HFF-Myc (cell line): ENCODE measurements around the gene ALOX5.
"Not testable (repeated sequence)": the region's sequence is repeated elsewhere in the genome, so short reads cannot be mapped to it uniquely, and the experiment has no call there.

Source experiments
- DNase-seq: peaks from one replicate; pipeline ENCODE4 v3.0.0-alpha.2; 2011; ENCODE audit warnings: low read depth; ENCODE audit errors: extremely low read depth
- H3K4me3 ChIP-seq: replicated peaks from 2 replicates; pipeline ENCODE4 v1.5.1; 2011; ENCODE audit warnings: low read depth, mild to moderate bottlenecking, control low read depth, low read length
- TF ChIP-seq, protein P1 (sequence below): IDR thresholded peaks from 2 replicates; pipeline ENCODE4 v1.5.1; 2012; ENCODE audit warnings: mild to moderate bottlenecking, low read depth, low read length, control low read depth; ENCODE audit errors: missing control alignments

Gene ALOX5

DNA sequence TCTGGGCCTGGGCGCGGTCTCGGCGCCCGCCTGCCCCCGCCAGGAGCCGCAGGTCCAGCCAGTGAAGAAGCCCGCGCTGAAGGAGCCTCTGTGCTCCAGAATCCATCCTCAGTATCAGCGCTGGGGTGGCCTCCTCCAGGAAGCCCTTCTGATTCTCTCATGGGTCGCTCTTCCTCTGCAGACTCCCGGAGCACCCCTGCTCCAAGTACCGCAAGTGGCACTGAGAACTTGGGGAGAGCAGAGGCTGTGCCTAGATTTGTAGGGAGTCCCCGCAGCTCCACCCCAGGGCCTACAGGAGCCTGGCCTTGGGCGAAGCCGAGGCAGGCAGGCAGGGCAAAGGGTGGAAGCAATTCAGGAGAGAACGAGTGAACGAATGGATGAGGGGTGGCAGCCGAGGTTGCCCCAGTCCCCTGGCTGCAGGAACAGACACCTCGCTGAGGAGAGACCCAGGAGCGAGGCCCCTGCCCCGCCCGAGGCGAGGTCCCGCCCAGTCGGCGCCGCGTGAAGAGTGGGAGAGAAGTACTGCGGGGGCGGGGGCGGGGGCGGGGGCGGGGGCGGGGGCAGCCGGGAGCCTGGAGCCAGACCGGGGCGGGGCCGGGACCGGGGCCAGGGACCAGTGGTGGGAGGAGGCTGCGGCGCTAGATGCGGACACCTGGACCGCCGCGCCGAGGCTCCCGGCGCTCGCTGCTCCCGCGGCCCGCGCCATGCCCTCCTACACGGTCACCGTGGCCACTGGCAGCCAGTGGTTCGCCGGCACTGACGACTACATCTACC, at the start of gene ALOX5:
TSS of gene ALOX5 (plus strand) at position 641 of the 774 bp plus-strand sequence. CDS start at position 705, 64 bp downstream.
- TF ChIP-seq, protein P1, sequence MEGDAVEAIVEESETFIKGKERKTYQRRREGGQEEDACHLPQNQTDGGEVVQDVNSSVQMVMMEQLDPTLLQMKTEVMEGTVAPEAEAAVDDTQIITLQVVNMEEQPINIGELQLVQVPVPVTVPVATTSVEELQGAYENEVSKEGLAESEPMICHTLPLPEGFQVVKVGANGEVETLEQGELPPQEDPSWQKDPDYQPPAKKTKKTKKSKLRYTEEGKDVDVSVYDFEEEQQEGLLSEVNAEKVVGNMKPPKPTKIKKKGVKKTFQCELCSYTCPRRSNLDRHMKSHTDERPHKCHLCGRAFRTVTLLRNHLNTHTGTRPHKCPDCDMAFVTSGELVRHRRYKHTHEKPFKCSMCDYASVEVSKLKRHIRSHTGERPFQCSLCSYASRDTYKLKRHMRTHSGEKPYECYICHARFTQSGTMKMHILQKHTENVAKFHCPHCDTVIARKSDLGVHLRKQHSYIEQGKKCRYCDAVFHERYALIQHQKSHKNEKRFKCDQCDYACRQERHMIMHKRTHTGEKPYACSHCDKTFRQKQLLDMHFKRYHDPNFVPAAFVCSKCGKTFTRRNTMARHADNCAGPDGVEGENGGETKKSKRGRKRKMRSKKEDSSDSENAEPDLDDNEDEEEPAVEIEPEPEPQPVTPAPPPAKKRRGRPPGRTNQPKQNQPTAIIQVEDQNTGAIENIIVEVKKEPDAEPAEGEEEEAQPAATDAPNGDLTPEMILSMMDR, result no peak
- H3K4me3 ChIP-seq, result peak within 1 kb of the TSS; percentile 15; the same call in 1 of the 2 replicates
- no peak for DNase-seq

DNA sequence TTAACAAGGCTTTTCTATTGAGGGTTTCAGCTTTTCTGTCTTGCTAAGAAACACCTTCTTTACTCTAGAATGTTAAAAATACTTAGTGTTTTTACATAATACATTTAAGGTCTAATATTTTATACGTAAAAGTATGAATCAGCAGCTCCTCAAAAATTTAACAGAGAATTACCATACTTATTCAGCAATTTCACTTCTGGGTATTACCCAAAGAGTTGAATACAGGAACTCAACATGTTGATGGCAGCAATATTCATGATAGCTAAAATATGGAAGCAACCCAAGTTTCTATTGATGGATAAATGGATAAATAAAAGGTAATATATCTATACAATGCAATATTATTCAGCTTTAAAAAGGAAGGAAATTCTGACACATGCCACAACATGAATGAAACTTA, 48.9 kb upstream of the ALOX5 start:
- TF ChIP-seq, protein P1, result no peak
- DNase-seq, result no peak
- H3K4me3 ChIP-seq, result no peak overlapping the region

DNA sequence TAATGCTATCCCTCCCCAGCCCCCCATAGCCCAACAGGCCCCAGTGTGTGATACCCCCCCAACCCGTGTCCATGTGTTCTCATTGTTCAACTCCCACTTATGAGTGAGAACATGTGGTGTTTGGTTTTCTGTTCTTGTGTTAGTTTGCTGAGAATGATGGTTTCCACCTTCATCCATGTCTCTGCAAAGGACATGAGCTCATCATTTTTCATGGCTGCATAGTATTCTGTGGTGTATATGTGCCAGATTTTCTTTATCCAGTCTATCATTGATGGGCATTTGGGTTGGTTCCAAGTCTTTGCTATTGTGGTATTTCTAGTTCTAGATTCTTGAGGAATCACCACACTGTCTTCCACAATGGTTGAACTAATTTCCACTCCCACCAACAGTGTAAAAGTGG, 47.2 kb upstream of the ALOX5 start:
- not testable (repeated sequence) for H3K4me3 ChIP-seq, DNase-seq

DNA sequence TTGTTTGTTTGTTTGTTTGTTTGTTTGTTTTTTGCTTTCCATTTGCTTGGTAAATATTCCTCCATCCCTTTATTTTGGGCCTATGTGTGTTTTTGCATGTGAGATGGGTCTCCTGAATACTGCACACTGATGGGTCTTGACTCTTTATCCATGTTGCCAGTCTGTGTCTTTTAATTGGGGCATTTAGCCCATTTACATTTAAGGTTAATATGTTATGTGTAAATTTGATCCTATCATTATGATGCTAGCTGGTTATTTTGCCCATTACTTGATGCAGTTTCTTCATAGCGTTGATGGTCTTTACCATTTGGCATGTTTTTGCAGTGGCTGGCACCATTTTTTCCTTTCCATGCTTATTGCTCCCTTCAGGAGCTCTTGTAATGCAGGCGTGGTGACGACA, 42.2 kb upstream of the ALOX5 start:
- H3K4me3 ChIP-seq, DNase-seq: not testable (repeated sequence)

DNA sequence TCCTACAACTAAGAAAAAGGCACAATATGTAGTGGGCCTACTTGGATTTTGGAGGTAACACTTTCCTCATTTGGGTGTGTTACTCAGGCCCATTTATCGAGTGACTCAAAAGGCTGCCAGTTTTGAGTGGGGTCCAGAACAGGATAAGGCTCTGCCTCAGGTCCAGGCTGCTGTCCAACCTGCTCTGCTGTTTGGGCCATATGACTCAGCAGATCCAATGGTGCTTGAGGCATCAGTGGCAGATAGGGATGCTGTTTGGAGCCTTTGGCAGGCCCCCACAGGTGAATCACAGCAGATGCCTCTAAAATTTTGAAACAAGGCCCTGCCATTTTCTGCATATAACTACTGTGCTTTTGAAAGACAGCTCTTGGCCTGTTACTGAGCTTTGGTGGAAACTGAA, 34.1 kb upstream of the ALOX5 start:
- TF ChIP-seq, protein P1, result no peak

DNA sequence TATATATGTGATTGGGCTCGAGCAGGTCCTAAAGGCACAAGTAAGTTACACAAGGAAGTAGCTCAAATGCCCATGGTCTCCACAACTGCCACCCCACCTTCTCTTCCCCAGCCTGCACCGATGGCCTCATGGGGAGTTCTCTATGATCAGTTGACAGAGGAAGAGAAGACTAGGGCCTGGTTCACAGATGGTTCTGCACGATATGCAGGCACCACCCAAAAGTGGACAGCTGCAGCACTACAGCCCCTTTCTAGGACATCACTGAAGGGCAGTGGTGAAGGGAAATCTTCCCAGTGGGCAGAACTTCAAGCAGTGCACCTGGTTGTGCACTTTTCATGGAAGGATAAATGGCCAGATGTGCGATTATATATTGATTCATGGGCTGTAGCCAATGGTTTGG, 33.6 kb upstream of the ALOX5 start:
- H3K4me3 ChIP-seq, DNase-seq: not testable (repeated sequence)

More for the DNA sequence above, 34.1 kb upstream of the ALOX5 start:
- H3K4me3 ChIP-seq, result no peak overlapping the region
- DNase-seq, result no peak

DNA sequence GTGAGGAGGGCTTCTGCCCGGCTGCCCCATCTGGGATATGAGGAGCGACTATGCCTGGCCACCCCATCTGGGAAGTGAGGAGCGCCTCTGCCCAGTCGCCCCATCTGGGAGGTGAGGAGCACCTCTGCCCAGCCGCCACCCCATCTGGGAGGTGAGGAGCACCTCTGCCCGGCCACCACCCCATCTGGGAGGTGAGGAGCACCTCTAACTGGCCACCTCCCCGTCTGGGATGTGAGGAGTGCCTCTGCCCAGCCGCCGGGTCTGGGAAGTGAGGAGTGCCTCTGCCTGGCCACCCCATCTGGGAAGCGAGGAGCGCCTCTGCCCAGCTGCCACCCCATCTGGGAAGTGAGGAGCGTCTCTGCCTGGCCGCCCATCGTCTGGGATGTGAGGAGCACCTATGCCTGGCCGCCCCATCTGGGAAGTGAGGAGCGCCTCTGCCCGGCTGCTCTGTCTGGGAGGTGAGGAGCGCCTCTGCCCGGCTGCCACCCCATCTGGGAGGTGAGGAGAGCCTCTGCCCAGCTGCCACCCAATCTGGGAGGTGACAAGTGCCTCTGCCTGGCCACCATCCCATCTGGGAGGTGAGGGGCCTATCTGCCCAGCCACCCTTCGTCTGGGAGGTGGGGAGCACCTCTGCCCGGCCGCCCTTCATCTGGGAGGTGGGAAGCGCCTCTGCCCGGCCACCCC, 27.2 kb upstream of the ALOX5 start:
- not testable (repeated sequence) for H3K4me3 ChIP-seq, DNase-seq

DNA sequence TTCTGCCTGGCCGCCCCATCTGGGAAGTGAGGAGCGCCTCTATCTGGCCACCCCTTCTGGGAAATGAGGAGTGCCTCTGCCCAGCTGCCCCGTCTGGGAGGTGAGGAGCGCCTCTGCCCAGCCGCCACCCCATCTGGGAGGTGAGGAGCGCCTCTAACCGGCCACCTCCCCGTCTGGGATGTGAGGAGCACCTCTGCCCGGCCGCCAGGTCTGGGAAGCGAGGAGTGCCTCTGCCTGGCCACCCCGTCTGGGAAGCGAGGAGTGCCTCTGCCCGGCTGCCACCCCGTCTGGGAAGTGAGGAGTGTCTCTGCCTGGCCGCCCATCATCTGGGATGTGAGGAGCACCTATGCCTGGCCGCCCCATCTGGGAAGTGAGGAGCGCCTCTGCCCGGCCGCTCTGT, 26.6 kb upstream of the ALOX5 start:
- H3K4me3 ChIP-seq, DNase-seq: not testable (repeated sequence)

DNA sequence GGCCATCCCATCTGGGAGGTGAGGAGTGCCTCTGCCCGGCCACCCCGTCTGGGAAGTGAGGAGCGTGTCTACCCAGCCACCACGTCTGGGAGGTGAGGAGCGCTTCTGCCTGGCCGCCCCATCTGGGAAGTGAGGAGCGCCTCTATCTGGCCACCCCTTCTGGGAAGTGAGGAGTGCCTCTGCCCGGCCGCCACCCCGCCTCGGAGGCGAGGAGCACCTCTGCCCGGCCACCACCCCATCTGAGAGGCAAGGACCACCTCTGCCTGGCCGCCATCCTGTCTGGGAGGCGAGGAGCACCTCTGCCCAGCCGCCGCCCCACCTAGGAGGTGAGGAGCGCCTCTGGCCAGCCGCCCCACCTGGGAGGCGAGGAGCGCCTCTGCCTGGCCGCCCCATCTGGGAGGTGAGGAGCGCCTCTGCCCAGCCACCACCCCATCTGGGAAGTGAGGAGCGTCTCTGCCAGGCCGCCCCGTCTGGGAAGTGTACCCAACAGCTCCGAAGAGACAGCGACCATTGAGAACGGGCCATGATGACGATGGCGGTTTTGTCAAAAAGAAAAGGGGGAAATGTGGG, 25.7 kb upstream of the ALOX5 start:
- not testable (repeated sequence) for DNase-seq

DNA sequence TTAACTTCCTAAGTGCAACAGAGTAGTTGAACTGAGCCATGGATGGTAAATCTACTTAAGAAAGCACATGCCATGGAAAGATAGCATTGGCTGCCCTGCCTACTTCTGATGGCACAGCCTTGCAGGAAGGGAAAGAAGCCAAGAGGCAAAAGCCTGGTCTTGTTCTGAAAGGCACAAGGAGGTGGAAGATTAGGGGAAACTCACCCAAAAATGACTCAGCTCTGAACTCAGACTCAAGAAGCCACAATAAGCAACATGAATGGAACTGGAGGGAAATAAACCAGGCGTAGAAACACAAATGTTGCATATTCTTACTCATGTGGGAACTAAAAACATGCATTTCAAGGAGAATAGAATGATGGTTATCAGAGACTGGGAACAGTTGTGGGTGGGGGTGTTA, 20.8 kb upstream of the ALOX5 start:
- TF ChIP-seq, protein P1, result no peak
- no peak overlapping the region for H3K4me3 ChIP-seq
- no peak for DNase-seq

More for the DNA sequence above, 25.7 kb upstream of the ALOX5 start:
- not testable (repeated sequence) for H3K4me3 ChIP-seq
